ENCODE measurements around the gene PEPD. TPM values are rescaled to one million over a fixed set of nuclear protein-coding genes. Genes with fewer than 3 reads are reported as not detected.

Gene PEPD
- total and polyA plus RNA-seq, 2 donors (not counting 3 experiments of a cell fraction or from before 2014, with no cell fraction given) = 73.7 to 126 TPM

DNA sequence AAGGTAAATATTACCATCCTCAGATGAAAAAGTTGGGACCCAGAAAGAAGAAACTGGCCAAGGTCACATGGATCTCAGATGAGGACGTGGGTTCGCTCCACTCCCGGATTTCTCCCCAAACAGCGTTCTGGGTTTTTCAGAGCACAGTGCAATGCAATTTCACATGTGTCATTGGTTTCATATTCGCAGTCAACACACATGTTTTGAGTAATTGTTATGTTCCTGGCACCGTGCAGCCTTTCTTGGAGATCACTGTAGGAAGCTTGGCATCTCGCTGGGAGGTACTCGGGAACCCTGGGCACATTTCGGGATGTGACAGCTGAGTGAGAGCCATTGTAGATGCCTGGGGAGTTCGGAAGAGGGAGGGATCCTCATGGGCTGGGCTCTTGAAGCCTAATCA is 174.3 kb downstream of the PEPD start:
- BruUV-seq (replicated peaks) = no TSS peak
- intact Hi-C loops (cut with micrococcal nuclease) = no loop called here
- no peaks in the 10 kb centered on the region for H3K4me1 ChIP-seq (ENCODE audit: control insufficient read depth, extremely low read depth, insufficient read depth, low read length)
- H3K4me2 ChIP-seq (ENCODE audit: insufficient read depth, low read length) = no peak overlapping the region
- no peaks in the 10 kb centered on the region for H3K79me2 ChIP-seq (ENCODE audit: control insufficient read depth, insufficient read depth, low read length)
- no peaks in the 10 kb centered on the region for H4K20me1 ChIP-seq (replicated peaks; ENCODE audit: control insufficient read depth, extremely low read depth, insufficient read depth, low read length)
- H3K9me3 ChIP-seq (replicated peaks; ENCODE audit: control insufficient read depth, insufficient read depth, low read length) = no peaks in the 10 kb centered on the region
- H3K36me3 ChIP-seq (ENCODE audit: control insufficient read depth in 2 of 2, extremely low read depth in 1 of 2, insufficient read depth in 2 of 2, low read length in 2 of 2) = no peaks in the 10 kb centered on the region
- TF ChIP-seq POLR2A (IDR thresholded peaks at IDR 0.05; ENCODE audit: low read depth, low read length) = no peak
- H3K4me3 ChIP-seq (replicated peaks in 1 of 3; ENCODE audit: insufficient read depth in 1 of 3, low read depth in 1 of 3, low read length in 3 of 3) = no peak overlapping the region
- CTCF ChIA-PET = no interaction called here
- FAIRE-seq (no peak), DNase-seq (ENCODE audit: low read depth, low spot score) (no peak)
- POLR2A ChIA-PET = no interaction called here
- no peak overlapping the region for H3K27ac ChIP-seq (ENCODE audit: insufficient read depth, low read depth, low read length)
- no peaks in the 10 kb centered on the region for H3K9me1 ChIP-seq (replicated peaks; ENCODE audit: control insufficient read depth, extremely low read depth, insufficient read depth, low read length)
- H3K9ac ChIP-seq (replicated peaks; ENCODE audit: extremely low read depth, insufficient read depth, low read length) = no peak overlapping the region
- peaks cover 3% of the 10 kb centered on the region in 2 experiments for H3K27me3 ChIP-seq (ENCODE audit: control insufficient read depth in 2 of 2, insufficient read depth in 2 of 2, low read length in 2 of 2)
- dilution Hi-C loops (cut with MboI; ENCODE audit: extremely low pct_ligation_motif_present, low sequenced_read_pairs) = no loop called here
- no peak overlapping the region for H2AFZ ChIP-seq (ENCODE audit: low read depth, low read length)

DNA sequence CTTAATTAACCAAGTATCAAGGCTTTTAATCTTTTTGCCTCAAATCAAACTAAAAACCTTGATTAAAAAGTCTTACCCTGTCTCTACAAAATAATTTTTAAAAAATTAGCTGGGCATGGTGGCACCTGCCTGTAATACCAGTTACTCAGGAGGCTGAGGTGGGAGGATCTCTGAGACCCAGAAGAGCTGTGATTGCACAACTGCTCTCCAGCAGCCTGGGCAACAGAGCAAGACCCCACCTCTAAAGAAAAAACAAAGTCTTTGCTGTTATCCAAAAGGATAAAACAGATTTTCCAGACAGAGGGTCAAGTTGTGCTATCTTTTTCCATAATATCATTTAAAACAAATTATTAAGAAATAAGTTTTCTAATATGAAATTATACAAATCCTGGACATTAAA is 174.9 kb downstream of the PEPD start:
- dilution Hi-C loops (cut with MboI; ENCODE audit: extremely low pct_ligation_motif_present, low sequenced_read_pairs) (no loop called here), intact Hi-C loops (cut with micrococcal nuclease) (no loop called here)
- Histone ChIP-seq H3K27me3 (ENCODE audit: control insufficient read depth in 2 of 2, insufficient read depth in 2 of 2, low read length in 2 of 2) (peaks cover 3% of the 10 kb centered on the region in 2 experiments), H2AFZ (ENCODE audit: low read depth, low read length) (no peak overlapping the region), H3K4me2 (ENCODE audit: insufficient read depth, low read length) (no peak overlapping the region), H3K9ac (replicated peaks; ENCODE audit: extremely low read depth, insufficient read depth, low read length) (no peak overlapping the region), H3K36me3 (ENCODE audit: control insufficient read depth in 2 of 2, extremely low read depth in 1 of 2, insufficient read depth in 2 of 2, low read length in 2 of 2) (no peaks in the 10 kb centered on the region), H4K20me1 (replicated peaks; ENCODE audit: control insufficient read depth, extremely low read depth, insufficient read depth, low read length) (no peaks in the 10 kb centered on the region), H3K27ac (ENCODE audit: insufficient read depth, low read depth, low read length) (no peak overlapping the region), H3K4me1 (ENCODE audit: control insufficient read depth, extremely low read depth, insufficient read depth, low read length) (no peaks in the 10 kb centered on the region), H3K4me3 (replicated peaks in 1 of 3; ENCODE audit: insufficient read depth in 1 of 3, low read depth in 1 of 3, low read length in 3 of 3) (no peak overlapping the region), H3K79me2 (ENCODE audit: control insufficient read depth, insufficient read depth, low read length) (no peaks in the 10 kb centered on the region), H3K9me1 (replicated peaks; ENCODE audit: control insufficient read depth, extremely low read depth, insufficient read depth, low read length) (no peaks in the 10 kb centered on the region), H3K9me3 (replicated peaks; ENCODE audit: control insufficient read depth, insufficient read depth, low read length) (no peaks in the 10 kb centered on the region)
- DNase-seq (ENCODE audit: low read depth, low spot score) = no peak
- ChIA-PET CTCF (no interaction called here), POLR2A (no interaction called here)
- FAIRE-seq = no peak
- BruUV-seq (replicated peaks) = no TSS peak
- TF ChIP-seq, protein P1, sequence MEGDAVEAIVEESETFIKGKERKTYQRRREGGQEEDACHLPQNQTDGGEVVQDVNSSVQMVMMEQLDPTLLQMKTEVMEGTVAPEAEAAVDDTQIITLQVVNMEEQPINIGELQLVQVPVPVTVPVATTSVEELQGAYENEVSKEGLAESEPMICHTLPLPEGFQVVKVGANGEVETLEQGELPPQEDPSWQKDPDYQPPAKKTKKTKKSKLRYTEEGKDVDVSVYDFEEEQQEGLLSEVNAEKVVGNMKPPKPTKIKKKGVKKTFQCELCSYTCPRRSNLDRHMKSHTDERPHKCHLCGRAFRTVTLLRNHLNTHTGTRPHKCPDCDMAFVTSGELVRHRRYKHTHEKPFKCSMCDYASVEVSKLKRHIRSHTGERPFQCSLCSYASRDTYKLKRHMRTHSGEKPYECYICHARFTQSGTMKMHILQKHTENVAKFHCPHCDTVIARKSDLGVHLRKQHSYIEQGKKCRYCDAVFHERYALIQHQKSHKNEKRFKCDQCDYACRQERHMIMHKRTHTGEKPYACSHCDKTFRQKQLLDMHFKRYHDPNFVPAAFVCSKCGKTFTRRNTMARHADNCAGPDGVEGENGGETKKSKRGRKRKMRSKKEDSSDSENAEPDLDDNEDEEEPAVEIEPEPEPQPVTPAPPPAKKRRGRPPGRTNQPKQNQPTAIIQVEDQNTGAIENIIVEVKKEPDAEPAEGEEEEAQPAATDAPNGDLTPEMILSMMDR (IDR thresholded peaks at IDR 0.05; ENCODE audit: extremely low read depth in 1 of 2, insufficient read depth in 1 of 2, low read depth in 1 of 2, low read length in 2 of 2) = no peak
- no peak for TF ChIP-seq JUN (IDR thresholded peaks at IDR 0.05; ENCODE audit: borderline replicate concordance, insufficient read depth, insufficient read length, low read depth)
- no peak for TF ChIP-seq MYC (IDR thresholded peaks at IDR 0.05; ENCODE audit: low read depth, low read length)
- no peak for TF ChIP-seq POLR2AphosphoS5 (IDR thresholded peaks at IDR 0.05; ENCODE audit: insufficient read depth, low read depth, low read length)
- TF ChIP-seq EZH2 (IDR thresholded peaks at IDR 0.05; ENCODE audit: borderline replicate concordance, low read depth, low read length, severe bottlenecking) = no peak
- TF ChIP-seq, protein P2, sequence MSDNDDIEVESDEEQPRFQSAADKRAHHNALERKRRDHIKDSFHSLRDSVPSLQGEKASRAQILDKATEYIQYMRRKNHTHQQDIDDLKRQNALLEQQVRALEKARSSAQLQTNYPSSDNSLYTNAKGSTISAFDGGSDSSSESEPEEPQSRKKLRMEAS (IDR thresholded peaks at IDR 0.05; ENCODE audit: insufficient read depth, insufficient read length) = no peak
- TF ChIP-seq GATA2 (IDR thresholded peaks at IDR 0.05; ENCODE audit: insufficient read depth, insufficient read length, low read depth, low read length) = no peak
- TF ChIP-seq FOS (IDR thresholded peaks at IDR 0.05; ENCODE audit: borderline replicate concordance, insufficient read depth, low read length) = no peak
- no peak for TF ChIP-seq POLR2A (IDR thresholded peaks at IDR 0.05; ENCODE audit: low read depth, low read length)
